ENCODE results near the gene SCNN1B. TPM values are rescaled to one million over a fixed set of nuclear protein-coding genes. Genes with fewer than 3 reads are reported as not detected.

SCNN1B gene
- total RNA-seq, 1 donor from 2014 or later: 1.4 TPM

- no peak for DNase-seq
- ATAC-seq: no peak
- intact Hi-C loops (cut with micrococcal nuclease): no loop called here
Measured at GRCh38 chr16:23317751-23318150, 15.6 kb downstream of the SCNN1B start.

- intact Hi-C loops (cut with micrococcal nuclease): no loop called here
- ATAC-seq: peak; percentile 65
- DNase-seq: no peak
Measured at GRCh38 chr16:23318639-23319038, 16.5 kb downstream of the SCNN1B start.

GRCh38 chr16:23319861-23320615, 17.9 kb downstream of the SCNN1B start:
- intact Hi-C loops (cut with micrococcal nuclease): no loop called here
- ATAC-seq (no peak), DNase-seq (no peak)

- no peak for ATAC-seq
- intact Hi-C loops (cut with micrococcal nuclease): no loop called here
- DNase-seq: no peak
Measured at GRCh38 chr16:23320693-23321092, 18.6 kb downstream of the SCNN1B start.

GRCh38 chr16:23321206-23321875, 19.2 kb downstream of the SCNN1B start:
- DNase-seq (no peak), ATAC-seq (no peak)
- intact Hi-C loops (cut with micrococcal nuclease): no loop called here

GRCh38 chr16:23323224-23324030, 21.3 kb downstream of the SCNN1B start:
- no peak for DNase-seq
- intact Hi-C loops (cut with micrococcal nuclease): no loop called here
- no peak for ATAC-seq

- peak; percentile 97 for ATAC-seq
- intact Hi-C loops (cut with micrococcal nuclease): no loop called here
- DNase-seq: peak; percentile 68
Measured at GRCh38 chr16:23324727-23325126, 22.6 kb downstream of the SCNN1B start.

- ATAC-seq (no peak), DNase-seq (no peak)
- intact Hi-C loops (cut with micrococcal nuclease): no loop called here
Measured at GRCh38 chr16:23327836-23328235, 25.7 kb downstream of the SCNN1B start.

- intact Hi-C loops (cut with micrococcal nuclease): no loop called here
Measured at GRCh38 chr16:23330161-23330560, 28.1 kb downstream of the SCNN1B start.

GRCh38 chr16:23330583-23331249, 28.6 kb downstream of the SCNN1B start:
- intact Hi-C loops (cut with micrococcal nuclease): no loop called here
- no peak for DNase-seq
- no peak for ATAC-seq

More at GRCh38 chr16:23330161-23330560, 28.1 kb downstream of the SCNN1B start:
- no peak for ATAC-seq
- DNase-seq: no peak

GRCh38 chr16:23333034-23333579, 31.0 kb downstream of the SCNN1B start:
- DNase-seq (no peak), ATAC-seq (no peak)
- intact Hi-C loops (cut with micrococcal nuclease): no loop called here

GRCh38 chr16:23333831-23334456, 31.8 kb downstream of the SCNN1B start:
- intact Hi-C loops (cut with micrococcal nuclease): no loop called here
- DNase-seq: no peak
- ATAC-seq: no peak

GRCh38 chr16:23334457-23334853, 32.4 kb downstream of the SCNN1B start:
- ATAC-seq (no peak), DNase-seq (no peak)
- intact Hi-C loops (cut with micrococcal nuclease): no loop called here

- ATAC-seq: no peak
- intact Hi-C loops (cut with micrococcal nuclease): no loop called here
Measured at GRCh38 chr16:23334950-23335349, 32.8 kb downstream of the SCNN1B start.

GRCh38 chr16:23337836-23338550, 35.9 kb downstream of the SCNN1B start:
- DNase-seq (no peak), ATAC-seq (no peak)
- intact Hi-C loops (cut with micrococcal nuclease): no loop called here

More at GRCh38 chr16:23334950-23335349, 32.8 kb downstream of the SCNN1B start:
- DNase-seq: no peak

- intact Hi-C loops (cut with micrococcal nuclease): no loop called here
- ATAC-seq: no peak
Measured at GRCh38 chr16:23339787-23340186, 37.7 kb downstream of the SCNN1B start.

GRCh38 chr16:23342083-23342640, 40.1 kb downstream of the SCNN1B start:
- intact Hi-C loops (cut with micrococcal nuclease): no loop called here
- DNase-seq (no peak), ATAC-seq (no peak)

More at GRCh38 chr16:23339787-23340186, 37.7 kb downstream of the SCNN1B start:
- no peak for DNase-seq
